HG03064 (cell line): Measurements from ENCODE around the gene RAD18.

Experiments used
- ATAC-seq: cut with Tn5 transposase; IDR thresholded peaks from one replicate; pipeline ENCODE4 v1.9.1; 2021; ENCODE audit warnings: low read depth; ENCODE audit not compliant: unreplicated experiment

Gene RAD18

GRCh38 chr3:8839607-8840325, 123.5 kb downstream of the RAD18 start:
- ATAC-seq = no peak

GRCh38 chr3:8838765-8839423, 124.4 kb downstream of the RAD18 start:
- ATAC-seq = no peak

GRCh38 chr3:8838234-8838633, 125.0 kb downstream of the RAD18 start:
- ATAC-seq = no peak

DNA sequence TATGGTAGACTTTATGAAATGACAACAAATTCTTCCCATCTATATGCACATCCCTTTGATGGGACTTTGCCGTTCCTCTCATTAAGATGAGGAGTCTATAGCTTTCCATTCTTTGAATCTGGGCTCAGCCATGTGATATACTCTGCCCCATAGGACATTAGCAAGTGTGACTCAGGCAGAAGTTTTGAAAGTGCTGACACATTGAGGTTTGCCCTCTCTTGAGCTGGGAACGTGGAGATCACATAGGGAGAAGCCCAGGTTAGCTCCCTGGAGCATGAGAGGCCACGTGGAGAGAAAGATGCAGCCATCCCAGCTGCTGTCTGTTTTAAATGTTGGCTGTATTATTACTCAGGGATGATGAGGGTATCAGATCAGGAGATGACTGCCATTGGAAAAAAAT, 126.1 kb downstream of the RAD18 start:
- ATAC-seq = no peak

GRCh38 chr3:8836096-8836495, 127.2 kb downstream of the RAD18 start:
- no peak for ATAC-seq

DNA sequence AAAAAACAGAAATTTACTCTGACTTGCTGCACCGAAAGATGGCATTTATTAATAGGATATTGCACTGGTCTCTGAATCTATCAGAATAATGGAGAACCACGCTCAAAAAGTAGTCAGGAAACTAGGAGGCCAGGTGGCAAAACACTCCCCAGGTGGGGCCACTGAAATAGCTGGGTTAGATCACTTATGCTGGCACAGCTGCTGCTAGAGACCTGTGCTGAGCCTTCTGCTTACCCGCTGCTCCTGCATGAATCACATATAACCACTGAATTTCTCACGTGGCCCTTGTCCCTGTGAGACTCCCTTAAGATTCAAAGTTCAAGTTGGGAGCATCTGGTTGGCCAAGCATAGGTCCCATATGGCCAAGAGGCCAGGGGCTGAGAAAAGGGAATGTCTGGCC, 127.9 kb downstream of the RAD18 start:
- no peak for ATAC-seq

DNA sequence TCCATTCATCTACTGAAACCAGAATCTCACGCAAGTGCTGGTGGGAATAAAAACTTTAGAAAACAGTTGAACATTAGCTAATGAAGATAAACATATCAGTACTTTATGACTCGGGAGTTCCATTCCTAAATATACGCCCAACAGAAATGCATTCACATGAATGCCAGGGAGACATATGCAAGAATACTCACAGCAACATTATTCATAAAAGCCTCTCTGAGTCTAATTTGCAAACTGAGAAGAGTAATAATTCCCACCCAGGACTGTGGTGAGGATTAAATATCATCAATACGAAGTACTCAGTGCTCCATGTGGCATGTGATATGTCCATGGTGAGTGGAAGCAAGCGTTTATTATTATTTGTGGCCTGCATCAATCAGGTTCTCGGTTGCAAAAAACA, 128.3 kb downstream of the RAD18 start:
- ATAC-seq = no peak

GRCh38 chr3:8827641-8828040, 135.6 kb downstream of the RAD18 start:
- no peak for ATAC-seq
